Progenitor cell of endocrine pancreas (in vitro differentiated cells): ENCODE measurements around the gene TFEB. TPM values are rescaled to one million over a fixed set of nuclear protein-coding genes. Genes with fewer than 3 reads are reported as not detected.

Experiments
- DNase-seq: peaks from one replicate; pipeline ENCODE4 v3.0.0; 2021; ENCODE audit warnings: low spot score; ENCODE audit not compliant: unreplicated experiment
- H3K27ac Mint-ChIP-seq: 2 replicates; pipeline ENCODE4 v1.8.0; 2021; ENCODE audit warnings: mild to moderate bottlenecking, moderate library complexity, mixed read lengths
- H3K27me3 Mint-ChIP-seq: 2 replicates; pipeline ENCODE4 v1.8.0; 2021; ENCODE audit warnings: mixed read lengths
- H3K36me3 Mint-ChIP-seq: 2 replicates; pipeline ENCODE4 v1.8.0; 2022; ENCODE audit warnings: mixed read lengths; ENCODE audit not compliant: insufficient read depth
- H3K4me1 Mint-ChIP-seq: 2 replicates; pipeline ENCODE4 v1.8.0; 2021; ENCODE audit warnings: low read depth, mixed read lengths
- H3K4me3 Mint-ChIP-seq: 2 replicates; pipeline ENCODE4 v1.8.0; 2021; ENCODE audit warnings: low read depth, mild to moderate bottlenecking, moderate library complexity, mixed read lengths
- H3K9me3 Mint-ChIP-seq: 2 replicates; pipeline ENCODE4 v1.8.0; 2021; ENCODE audit warnings: low read depth, mixed read lengths
- CTCF ChIP-seq: fragments of 200-600 bp; sonication (generic); IDR thresholded peaks from one replicate; pipeline ENCODE4 v1.5.0; 2021; ENCODE audit warnings: antibody characterized with exemption, mild to moderate bottlenecking; ENCODE audit not compliant: unreplicated experiment
- total RNA-seq: library from RNA; stranded (reverse); gene quantifications from 2 replicates; pipeline ENCODE4 v1.2.1, GENCODE V29; 2021

Gene TFEB
- total RNA-seq, 1 donor from 2014 or later, result 0.48 TPM

DNA sequence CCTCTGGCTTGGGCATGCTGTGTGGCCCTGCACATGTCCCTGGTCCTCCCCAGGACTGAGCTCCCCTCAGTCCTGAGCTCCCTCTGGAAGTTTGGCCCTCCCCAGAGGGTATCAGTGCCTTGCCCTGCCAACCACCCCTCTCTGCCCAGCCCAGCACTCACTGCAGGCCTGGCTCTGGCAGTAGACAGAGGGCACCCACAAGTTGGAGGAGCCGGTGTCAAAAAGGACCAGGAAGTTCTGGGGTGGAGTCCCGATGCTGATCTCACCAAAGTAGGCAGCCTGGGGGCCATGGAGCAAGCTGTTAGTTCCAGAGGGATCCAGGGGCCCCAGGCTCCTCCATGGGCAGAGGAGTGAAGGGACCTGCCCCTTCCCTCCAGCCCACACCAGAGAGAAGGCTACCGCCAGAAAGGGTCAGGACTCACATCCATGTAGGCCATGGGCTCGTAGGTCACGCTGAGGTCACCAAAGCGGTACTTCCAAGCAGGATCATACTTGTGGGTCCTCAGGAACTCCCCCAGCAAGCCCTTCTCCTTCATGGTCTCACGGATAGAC lies 8.9 kb upstream of the TFEB start:
- H3K9me3 Mint-ChIP-seq, result no peaks in the 10 kb centered on the region
- H3K4me1 Mint-ChIP-seq, result peaks cover 10% of the 10 kb centered on the region
- no peak overlapping the region for H3K27ac Mint-ChIP-seq
- DNase-seq, result no peak
- H3K27me3 Mint-ChIP-seq, result peaks cover 12% of the 10 kb centered on the region
- no peak overlapping the region for H3K4me3 Mint-ChIP-seq
- no peaks in the 10 kb centered on the region for H3K36me3 Mint-ChIP-seq
- TF ChIP-seq CTCF, result no peak

- no peaks in the 10 kb centered on the region for H3K9me3 Mint-ChIP-seq
- H3K27ac Mint-ChIP-seq, result no peak overlapping the region
- no peak for DNase-seq
- peaks cover 12% of the 10 kb centered on the region for H3K27me3 Mint-ChIP-seq
- no peak for TF ChIP-seq CTCF
- no peaks in the 10 kb centered on the region for H3K36me3 Mint-ChIP-seq
- H3K4me1 Mint-ChIP-seq, result peaks cover 12% of the 10 kb centered on the region
- H3K4me3 Mint-ChIP-seq, result no peak overlapping the region
Measured at GRCh38 chr6:41743406-41744235, 8.2 kb upstream of the TFEB start.

GRCh38 chr6:41741625-41742490 lies 6.5 kb upstream of the TFEB start:
- TF ChIP-seq CTCF, result no peak
- Mint-ChIP-seq H3K36me3 (no peaks in the 10 kb centered on the region), H3K4me3 (no peak overlapping the region), H3K27me3 (peaks cover 12% of the 10 kb centered on the region), H3K27ac (no peak overlapping the region), H3K4me1 (peaks cover 7% of the 10 kb centered on the region), H3K9me3 (no peaks in the 10 kb centered on the region)
- no peak for DNase-seq

- Mint-ChIP-seq H3K9me3 (no peaks in the 10 kb centered on the region), H3K27ac (no peak overlapping the region)
- no peak for DNase-seq
Measured at GRCh38 chr6:41740366-41741162, 5.2 kb upstream of the TFEB start.

More at GRCh38 chr6:41740366-41741162, 5.2 kb upstream of the TFEB start:
- TF ChIP-seq CTCF, result no peak
- Mint-ChIP-seq H3K36me3 (no peaks in the 10 kb centered on the region), H3K27me3 (peaks cover 12% of the 10 kb centered on the region), H3K4me1 (peaks cover 7% of the 10 kb centered on the region), H3K4me3 (no peak overlapping the region)
